Measurements from ENCODE around the gene RFC4.

Gene RFC4

DNA sequence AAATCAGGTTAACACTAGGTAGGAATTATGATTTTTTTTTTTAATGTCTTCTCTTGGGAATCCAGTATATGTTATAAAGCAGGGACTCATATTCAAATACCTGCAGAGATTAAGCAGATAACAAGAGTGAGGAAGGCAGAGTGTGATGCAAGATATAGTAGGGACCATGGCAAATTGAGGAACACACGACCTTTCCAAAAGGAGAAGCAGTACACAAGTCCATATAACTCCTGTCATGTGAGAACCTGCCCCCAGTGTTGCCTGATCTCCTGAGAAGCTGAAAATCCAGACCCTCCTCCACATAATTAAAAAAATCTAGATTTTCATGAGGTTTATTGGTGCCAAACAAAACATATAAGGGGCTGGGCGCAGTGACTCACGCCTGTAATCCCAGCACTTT lies 3.6 kb downstream of the RFC4 start:
- TF ChIP-seq, protein P1, sequence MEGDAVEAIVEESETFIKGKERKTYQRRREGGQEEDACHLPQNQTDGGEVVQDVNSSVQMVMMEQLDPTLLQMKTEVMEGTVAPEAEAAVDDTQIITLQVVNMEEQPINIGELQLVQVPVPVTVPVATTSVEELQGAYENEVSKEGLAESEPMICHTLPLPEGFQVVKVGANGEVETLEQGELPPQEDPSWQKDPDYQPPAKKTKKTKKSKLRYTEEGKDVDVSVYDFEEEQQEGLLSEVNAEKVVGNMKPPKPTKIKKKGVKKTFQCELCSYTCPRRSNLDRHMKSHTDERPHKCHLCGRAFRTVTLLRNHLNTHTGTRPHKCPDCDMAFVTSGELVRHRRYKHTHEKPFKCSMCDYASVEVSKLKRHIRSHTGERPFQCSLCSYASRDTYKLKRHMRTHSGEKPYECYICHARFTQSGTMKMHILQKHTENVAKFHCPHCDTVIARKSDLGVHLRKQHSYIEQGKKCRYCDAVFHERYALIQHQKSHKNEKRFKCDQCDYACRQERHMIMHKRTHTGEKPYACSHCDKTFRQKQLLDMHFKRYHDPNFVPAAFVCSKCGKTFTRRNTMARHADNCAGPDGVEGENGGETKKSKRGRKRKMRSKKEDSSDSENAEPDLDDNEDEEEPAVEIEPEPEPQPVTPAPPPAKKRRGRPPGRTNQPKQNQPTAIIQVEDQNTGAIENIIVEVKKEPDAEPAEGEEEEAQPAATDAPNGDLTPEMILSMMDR (IDR thresholded peaks at IDR 0.05) = no peak

DNA sequence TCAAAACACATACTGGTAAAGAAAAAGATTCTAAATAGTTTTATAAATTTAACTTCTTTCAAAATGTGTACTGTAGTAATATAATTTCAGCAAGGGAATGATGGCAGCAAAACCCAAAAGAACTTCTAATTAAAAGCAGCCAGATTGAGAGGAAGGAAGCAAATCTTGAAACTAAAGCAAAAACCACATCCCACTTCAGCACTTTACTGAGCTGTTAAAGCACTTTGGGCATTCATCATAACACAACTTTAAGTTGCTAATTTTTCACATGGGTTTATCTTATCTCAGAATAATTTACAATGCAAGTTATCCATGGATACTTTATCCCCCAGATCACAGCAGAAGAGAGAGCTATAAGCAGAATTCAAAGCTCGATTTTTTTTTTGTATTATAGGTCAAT lies 6.0 kb downstream of the RFC4 start:
- TF ChIP-seq, protein P1 (IDR thresholded peaks at IDR 0.05) = no peak

DNA sequence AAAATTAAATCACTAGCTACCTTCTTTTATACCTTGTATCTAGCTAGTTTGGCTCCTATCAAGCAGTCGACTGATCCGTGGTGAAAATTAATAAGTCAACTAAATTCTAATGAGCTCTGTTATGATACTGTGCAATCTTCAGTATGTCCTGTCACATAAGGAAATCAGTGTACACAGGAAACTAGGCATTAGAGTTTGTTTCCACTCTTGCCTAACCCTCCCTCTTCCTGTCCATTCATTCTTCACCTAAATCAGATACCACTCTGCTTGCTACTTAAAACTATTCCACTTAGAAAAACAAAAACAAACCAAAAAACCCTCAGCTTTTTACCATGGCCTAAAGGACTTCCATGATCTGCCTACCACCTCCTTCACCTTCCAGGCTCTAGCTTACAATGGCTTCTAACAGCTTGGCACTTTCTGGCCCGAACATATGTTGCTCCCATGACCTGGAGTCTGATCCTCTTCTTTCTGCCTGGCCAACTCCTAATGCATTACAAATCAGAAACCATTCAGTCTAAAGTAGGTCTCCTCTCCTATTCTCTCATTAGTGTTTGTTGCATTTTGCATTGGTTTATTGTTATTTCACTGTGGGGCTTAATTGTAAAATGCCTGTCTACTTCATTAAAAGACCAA lies 7.9 kb downstream of the RFC4 start:
- TF ChIP-seq, protein P1 (IDR thresholded peaks at IDR 0.05) = no peak

DNA sequence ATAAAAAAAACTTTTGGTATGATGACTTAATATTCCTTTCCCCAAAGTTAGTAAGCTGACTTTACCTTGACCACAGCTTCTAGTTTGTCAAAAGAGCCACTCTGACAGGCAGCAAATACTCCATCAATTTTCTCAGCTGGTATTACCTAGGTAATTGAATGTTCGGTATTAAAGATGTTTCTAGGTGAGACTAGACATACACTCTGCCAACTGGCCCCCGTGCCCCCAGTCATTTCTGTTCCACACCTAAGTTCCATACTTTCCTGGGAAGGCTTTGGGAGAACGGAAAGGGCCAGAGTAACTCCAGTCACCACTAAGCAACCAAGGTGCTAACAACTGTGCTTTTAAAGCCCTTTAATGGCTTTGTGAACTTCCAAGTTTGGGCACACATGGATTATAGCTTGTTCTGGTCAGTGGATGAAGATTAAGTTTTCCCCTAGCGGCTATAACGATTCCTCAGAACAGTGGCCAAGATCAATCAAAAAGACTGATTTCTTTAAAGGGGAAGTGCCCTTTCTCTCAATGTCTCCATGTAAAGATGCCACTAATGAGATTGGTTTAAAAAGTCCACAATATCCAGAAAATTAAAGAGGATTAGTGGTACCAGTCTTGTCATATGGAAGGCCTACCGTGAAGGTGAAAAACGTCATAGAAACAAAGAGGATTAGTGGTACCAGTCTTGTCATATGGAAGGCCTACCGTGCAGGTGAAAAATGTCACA lies 15.9 kb downstream of the RFC4 start:
- TF ChIP-seq, protein P1 (IDR thresholded peaks at IDR 0.05) = no peak

DNA sequence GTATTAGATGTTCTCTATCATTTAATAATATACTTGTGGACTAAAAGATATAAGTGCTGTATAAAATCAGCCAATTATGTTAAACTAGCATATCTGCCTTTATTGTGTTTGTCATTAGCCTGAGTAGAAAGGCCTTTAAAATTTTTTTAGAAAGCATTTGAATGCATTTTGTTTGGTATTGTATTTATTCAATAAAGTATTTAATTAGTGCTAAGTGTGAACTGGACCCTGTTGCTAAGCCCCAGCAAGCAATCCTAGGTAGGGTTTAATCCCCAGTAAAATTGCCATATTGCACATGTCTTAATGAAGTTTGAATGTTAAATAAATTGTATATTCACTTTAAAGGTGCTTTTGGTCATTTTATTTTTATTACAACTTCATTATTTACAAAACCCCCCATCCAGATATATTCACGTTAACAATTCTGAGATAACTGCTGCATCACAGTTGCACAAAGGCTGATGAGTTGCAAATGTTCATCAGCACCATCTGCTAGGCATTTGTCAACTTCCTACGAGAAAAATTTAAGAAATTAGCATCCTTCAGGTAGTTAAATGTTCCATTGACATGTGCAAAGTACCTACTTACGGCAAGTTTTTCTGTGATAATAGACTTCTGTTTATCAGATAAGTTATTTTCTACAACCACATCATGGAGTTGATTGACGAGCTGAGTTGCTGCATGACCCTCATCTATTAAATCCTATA lies 16.6 kb downstream of the RFC4 start:
- TF ChIP-seq, protein P1 (IDR thresholded peaks at IDR 0.05) = no peak

DNA sequence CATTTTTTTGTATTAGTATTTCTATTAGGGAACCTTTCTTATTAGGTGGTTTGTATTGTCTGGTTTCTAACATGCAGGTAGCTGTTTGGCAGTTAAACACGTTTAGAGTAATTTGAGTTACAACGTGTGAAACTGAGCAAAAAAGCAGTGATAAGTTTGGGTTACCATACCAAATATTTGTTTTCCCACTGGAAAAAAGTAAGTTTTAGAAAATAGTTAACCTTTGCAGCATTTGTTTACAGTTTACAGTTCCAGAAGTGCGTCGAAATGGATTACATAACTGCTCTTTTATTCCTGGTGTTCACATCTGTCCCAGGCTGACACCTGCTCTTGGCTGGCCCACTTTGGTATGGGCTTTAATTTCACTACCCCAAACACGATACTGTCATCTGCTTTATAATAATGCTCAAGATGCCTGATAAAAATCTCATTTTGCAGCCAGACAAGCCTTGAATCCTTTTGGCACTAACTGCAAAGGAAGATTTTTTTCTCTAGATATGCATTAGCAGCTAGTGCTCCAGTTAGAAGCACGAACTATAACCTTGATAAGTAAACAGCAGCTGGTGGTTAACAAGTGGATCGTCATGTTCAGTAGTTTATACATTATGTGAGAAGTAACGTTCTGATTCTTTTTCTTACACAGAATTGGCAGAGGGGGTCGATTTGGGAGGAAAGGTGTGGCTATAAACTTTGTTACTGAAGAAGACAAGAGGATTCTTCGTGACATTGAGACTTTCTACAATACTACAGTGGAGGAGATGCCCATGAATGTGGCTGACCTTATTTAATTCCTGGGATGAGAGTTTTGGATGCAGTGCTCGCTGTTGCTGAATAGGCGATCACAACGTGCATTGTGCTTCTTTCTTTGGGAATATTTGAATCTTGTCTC lies 17.6 kb downstream of the RFC4 start:
- TF ChIP-seq, protein P1 (IDR thresholded peaks at IDR 0.05) = no peak

Measured in LNCAP (cell line).